ENCODE results near the gene ZNHIT1.

GRCh38 chr7:101174322-101174854 is 43.6 kb upstream of the ZNHIT1 start:
- TF ChIP-seq, protein P1, sequence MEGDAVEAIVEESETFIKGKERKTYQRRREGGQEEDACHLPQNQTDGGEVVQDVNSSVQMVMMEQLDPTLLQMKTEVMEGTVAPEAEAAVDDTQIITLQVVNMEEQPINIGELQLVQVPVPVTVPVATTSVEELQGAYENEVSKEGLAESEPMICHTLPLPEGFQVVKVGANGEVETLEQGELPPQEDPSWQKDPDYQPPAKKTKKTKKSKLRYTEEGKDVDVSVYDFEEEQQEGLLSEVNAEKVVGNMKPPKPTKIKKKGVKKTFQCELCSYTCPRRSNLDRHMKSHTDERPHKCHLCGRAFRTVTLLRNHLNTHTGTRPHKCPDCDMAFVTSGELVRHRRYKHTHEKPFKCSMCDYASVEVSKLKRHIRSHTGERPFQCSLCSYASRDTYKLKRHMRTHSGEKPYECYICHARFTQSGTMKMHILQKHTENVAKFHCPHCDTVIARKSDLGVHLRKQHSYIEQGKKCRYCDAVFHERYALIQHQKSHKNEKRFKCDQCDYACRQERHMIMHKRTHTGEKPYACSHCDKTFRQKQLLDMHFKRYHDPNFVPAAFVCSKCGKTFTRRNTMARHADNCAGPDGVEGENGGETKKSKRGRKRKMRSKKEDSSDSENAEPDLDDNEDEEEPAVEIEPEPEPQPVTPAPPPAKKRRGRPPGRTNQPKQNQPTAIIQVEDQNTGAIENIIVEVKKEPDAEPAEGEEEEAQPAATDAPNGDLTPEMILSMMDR (IDR thresholded peaks at IDR 0.05) = no peak
- TF ChIP-seq EZH2 (IDR thresholded peaks at IDR 0.05) = no peak
